HL-60 (cell line): ENCODE results near the gene MANSC4.

ENCODE experiments used
- DNase-seq, 2 experiments: peaks; one replicate each; pipeline ENCODE4 v3.0.0-alpha.2; 2010 to 2020; ENCODE audit warnings: low read depth in 1 of 2, low spot score in 1 of 2
- H3K27ac ChIP-seq: fragments of 250-450 bp; sonication (Bioruptor Pico); replicated peaks from 2 replicates; pipeline ENCODE4 v1.5.1; 2020; ENCODE audit warnings: mild to moderate bottlenecking, moderate library complexity
- H3K27me3 ChIP-seq: fragments of 250-450 bp; sonication (Bioruptor Pico); 2 replicates; pipeline ENCODE4 v1.5.1; 2021; ENCODE audit warnings: mild to moderate bottlenecking, moderate library complexity; ENCODE audit not compliant: insufficient read depth, poor library complexity, severe bottlenecking
- H3K4me3 ChIP-seq: replicated peaks from 2 replicates; pipeline ENCODE4 v1.5.1; 2011; ENCODE audit warnings: mild to moderate bottlenecking, control low read depth, low read length; ENCODE audit not compliant: insufficient read depth
- GABPA ChIP-seq: IDR thresholded peaks from 2 replicates; pipeline ENCODE4 v1.6.1; 2012; ENCODE audit warnings: low read depth
- POLR2AphosphoS5 ChIP-seq: IDR thresholded peaks from 2 replicates; pipeline ENCODE4 v1.6.1; 2012; ENCODE audit warnings: low read depth
- SPI1 ChIP-seq: IDR thresholded peaks from 2 replicates; pipeline ENCODE4 v1.6.1; 2012; ENCODE audit warnings: low read depth, mild to moderate bottlenecking, borderline replicate concordance
- TF ChIP-seq, protein P1 (sequence below): IDR thresholded peaks from one replicate; pipeline ENCODE4 v1.5.1; 2011; ENCODE audit warnings: low read length, control low read depth, inconsistent platforms; ENCODE audit not compliant: insufficient read depth
- TF ChIP-seq, protein P2 (sequence below): IDR thresholded peaks from 2 replicates; pipeline ENCODE4 v1.6.1; 2012; ENCODE audit warnings: low read depth; ENCODE audit not compliant: insufficient replicate concordance

The MANSC4 gene

DNA sequence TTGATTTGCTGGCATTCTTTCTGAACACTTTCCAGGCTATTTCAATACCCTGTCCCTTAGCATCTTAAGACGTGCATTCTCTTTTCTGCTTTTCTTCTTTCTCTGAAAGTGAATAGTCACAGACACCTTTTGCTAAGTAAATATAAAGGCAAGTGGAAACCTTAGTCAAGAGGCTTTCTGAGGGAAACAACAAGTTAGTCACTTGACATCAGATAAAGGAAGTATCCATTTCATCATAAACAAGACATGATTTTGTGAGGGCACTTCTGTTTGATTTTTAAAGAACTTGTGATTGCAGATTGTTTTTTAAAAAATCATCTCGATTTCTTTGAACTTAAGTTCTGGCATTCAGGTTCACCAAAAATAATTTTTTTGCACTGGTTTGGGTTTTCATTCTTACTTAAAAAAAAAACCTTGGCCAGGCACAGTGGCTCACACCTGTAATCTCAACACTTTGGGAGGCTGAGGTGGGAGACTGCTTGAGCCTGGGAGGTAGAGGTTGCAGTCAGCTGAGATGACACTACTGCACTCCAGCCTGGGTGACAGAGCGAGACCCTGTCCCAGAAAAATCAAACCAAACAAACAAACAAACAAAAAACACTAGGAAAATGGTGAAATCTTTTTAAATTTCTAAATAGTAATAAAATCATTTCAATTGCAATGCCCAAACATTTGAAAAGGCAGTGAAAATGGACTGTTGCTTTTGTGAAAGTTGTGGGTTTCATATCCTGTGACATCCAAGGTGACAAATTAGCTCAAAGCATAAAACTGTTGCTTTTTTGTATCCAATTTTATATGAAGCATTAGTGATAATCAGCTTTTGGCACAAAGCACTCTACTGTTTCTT is 8.3 kb downstream of the MANSC4 start:
- H3K27me3 ChIP-seq, result no peaks in the 10 kb centered on the region
- TF ChIP-seq POLR2AphosphoS5 (no peak), GABPA (no peak), SPI1 (no peak)
- TF ChIP-seq, protein P1, sequence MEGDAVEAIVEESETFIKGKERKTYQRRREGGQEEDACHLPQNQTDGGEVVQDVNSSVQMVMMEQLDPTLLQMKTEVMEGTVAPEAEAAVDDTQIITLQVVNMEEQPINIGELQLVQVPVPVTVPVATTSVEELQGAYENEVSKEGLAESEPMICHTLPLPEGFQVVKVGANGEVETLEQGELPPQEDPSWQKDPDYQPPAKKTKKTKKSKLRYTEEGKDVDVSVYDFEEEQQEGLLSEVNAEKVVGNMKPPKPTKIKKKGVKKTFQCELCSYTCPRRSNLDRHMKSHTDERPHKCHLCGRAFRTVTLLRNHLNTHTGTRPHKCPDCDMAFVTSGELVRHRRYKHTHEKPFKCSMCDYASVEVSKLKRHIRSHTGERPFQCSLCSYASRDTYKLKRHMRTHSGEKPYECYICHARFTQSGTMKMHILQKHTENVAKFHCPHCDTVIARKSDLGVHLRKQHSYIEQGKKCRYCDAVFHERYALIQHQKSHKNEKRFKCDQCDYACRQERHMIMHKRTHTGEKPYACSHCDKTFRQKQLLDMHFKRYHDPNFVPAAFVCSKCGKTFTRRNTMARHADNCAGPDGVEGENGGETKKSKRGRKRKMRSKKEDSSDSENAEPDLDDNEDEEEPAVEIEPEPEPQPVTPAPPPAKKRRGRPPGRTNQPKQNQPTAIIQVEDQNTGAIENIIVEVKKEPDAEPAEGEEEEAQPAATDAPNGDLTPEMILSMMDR, result no peak
- TF ChIP-seq, protein P2, sequence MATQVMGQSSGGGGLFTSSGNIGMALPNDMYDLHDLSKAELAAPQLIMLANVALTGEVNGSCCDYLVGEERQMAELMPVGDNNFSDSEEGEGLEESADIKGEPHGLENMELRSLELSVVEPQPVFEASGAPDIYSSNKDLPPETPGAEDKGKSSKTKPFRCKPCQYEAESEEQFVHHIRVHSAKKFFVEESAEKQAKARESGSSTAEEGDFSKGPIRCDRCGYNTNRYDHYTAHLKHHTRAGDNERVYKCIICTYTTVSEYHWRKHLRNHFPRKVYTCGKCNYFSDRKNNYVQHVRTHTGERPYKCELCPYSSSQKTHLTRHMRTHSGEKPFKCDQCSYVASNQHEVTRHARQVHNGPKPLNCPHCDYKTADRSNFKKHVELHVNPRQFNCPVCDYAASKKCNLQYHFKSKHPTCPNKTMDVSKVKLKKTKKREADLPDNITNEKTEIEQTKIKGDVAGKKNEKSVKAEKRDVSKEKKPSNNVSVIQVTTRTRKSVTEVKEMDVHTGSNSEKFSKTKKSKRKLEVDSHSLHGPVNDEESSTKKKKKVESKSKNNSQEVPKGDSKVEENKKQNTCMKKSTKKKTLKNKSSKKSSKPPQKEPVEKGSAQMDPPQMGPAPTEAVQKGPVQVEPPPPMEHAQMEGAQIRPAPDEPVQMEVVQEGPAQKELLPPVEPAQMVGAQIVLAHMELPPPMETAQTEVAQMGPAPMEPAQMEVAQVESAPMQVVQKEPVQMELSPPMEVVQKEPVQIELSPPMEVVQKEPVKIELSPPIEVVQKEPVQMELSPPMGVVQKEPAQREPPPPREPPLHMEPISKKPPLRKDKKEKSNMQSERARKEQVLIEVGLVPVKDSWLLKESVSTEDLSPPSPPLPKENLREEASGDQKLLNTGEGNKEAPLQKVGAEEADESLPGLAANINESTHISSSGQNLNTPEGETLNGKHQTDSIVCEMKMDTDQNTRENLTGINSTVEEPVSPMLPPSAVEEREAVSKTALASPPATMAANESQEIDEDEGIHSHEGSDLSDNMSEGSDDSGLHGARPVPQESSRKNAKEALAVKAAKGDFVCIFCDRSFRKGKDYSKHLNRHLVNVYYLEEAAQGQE, result no peak
- H3K27ac ChIP-seq, result no peak overlapping the region
- H3K4me3 ChIP-seq, result no peak overlapping the region
- DNase-seq, result no peak

DNA sequence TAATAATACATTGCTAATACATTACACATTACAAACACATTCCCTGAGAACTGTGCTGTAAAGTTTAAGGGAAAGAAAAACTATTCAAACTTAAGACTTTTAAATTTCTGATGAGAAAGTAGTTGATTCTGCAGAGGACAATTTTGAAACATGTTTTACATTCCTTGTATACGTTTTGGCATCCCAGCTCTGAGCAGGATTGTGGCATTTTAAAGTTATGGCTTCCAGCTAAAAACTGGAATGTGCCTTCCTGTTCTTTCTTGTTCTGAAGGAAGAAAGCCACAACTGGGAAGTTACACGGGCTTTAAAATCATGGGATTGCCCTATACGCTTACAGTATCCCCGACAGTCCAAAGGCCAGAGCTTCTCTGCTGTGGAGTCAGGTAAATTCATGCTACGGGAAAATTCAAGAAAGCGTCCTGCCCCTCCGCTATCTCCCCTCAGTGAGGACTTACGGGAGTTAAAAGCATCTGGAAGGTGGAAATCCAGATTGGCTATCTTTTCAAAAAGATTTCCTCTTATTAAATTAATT is 10.8 kb downstream of the MANSC4 start:
- Histone ChIP-seq H3K4me3 (no peak overlapping the region), H3K27me3 (no peaks in the 10 kb centered on the region), H3K27ac (no peak overlapping the region)
- no peak for DNase-seq
- TF ChIP-seq SPI1 (no peak), GABPA (no peak)

DNA sequence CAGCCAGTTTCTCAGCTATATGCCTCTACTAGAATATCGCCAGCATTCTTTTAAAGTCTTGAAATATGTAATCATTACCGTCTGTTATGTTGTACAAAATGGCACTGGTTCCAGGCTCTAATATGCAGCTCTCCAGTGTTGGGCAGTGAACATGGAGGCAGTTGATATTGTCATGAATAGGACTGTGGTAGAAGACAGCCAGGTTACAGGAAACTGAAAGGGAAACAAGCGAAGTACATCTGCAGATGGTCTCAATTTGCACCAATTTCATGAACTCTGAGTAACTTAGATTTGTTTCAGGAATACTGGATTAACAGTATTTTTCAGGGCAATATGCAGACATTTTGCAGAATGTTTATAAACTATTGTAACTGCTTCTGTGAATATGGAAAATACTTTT is 13.4 kb downstream of the MANSC4 start:
- Histone ChIP-seq H3K4me3 (no peak overlapping the region), H3K27ac (no peak overlapping the region), H3K27me3 (no peaks in the 10 kb centered on the region)
- no peak for DNase-seq
- TF ChIP-seq GABPA (no peak), SPI1 (no peak), POLR2AphosphoS5 (no peak)
- TF ChIP-seq, protein P2, result no peak
- TF ChIP-seq, protein P1, result no peak

DNA sequence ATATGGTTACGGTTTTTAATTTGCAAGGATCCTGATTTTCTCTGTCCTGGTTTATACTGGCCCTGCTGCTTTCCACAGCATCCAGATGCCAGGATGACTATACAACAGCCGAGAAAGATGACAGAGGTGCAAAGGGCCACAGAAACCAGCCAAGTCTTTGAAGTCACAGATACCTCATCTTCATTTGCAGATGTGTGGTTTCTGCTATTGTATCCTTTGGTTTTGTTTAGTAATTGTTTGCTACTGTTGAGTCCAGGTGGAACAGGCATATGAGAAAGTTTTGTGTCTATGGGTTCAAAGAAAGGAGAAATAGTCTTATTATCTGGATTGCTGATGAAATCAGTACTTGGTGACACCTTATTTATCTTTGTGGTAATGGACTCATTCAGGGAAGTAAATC is 17.3 kb downstream of the MANSC4 start:
- no peak for DNase-seq
- Histone ChIP-seq H3K27ac (no peak overlapping the region), H3K4me3 (no peak overlapping the region), H3K27me3 (no peaks in the 10 kb centered on the region)
- TF ChIP-seq SPI1 (no peak), GABPA (no peak)
